Upper lobe of left lung (tissue), 6 donors: ENCODE results near the gene SORBS2. TPM values are rescaled to one million over a fixed set of nuclear protein-coding genes. Genes with fewer than 3 reads are reported as not detected.

Experiments
- ATAC-seq, 2 donors: fragments of 200-7000 bp; cut with Tn5 transposase; one replicate each; pipeline ENCODE4 v1.9.1; 2022; ENCODE audit warnings: mild to moderate bottlenecking in 2 of 2, moderate library complexity in 2 of 2; ENCODE audit not compliant: low FRiP score in 2 of 2
- DNase-seq, 2 donors: peaks; one replicate each; pipeline ENCODE4 v3.0.0-alpha.2; 2019 to 2020
- H3K27ac ChIP-seq, 4 donors: fragments of 200-600 bp; sonication (generic); one replicate each; pipeline ENCODE4 v1.5.1; 2016 to 2019
- H3K27me3 ChIP-seq, 4 donors: fragments of 200-600 bp; sonication (generic); one replicate each; pipeline ENCODE4 v1.5.1; 2017 to 2019
- H3K36me3 ChIP-seq, 4 donors: fragments of 200-600 bp; sonication (generic); one replicate each; pipeline ENCODE4 v1.5.1; 2016 to 2019
- H3K4me1 ChIP-seq, 4 donors: fragments of 200-600 bp; sonication (generic); one replicate each; pipeline ENCODE4 v1.5.1; 2018 to 2019
- H3K4me3 ChIP-seq, 4 donors: fragments of 200-600 bp; sonication (generic); one replicate each; pipeline ENCODE4 v1.5.1; 2017 to 2019; ENCODE audit warnings: mild to moderate bottlenecking in 2 of 4, moderate library complexity in 1 of 4
- H3K9me3 ChIP-seq, 4 donors: fragments of 200-600 bp; sonication (generic); one replicate each; pipeline ENCODE4 v1.5.1; 2018 to 2019
- EP300 ChIP-seq, 4 donors: sonication (generic); formaldehyde crosslinking; IDR thresholded peaks; one replicate each; pipeline ENCODE4 v1.5.1; 2017; ENCODE audit warnings: antibody characterized with exemption in 4 of 4, control low read depth in 2 of 4
- POLR2A ChIP-seq, 4 donors: fragments of 450-650 bp; IDR thresholded peaks; one replicate each; pipeline ENCODE4 v1.5.1; 2016 to 2017; ENCODE audit warnings: antibody characterized with exemption in 4 of 4, mild to moderate bottlenecking in 2 of 4
- POLR2AphosphoS5 ChIP-seq, 2 donors: sonication (generic); formaldehyde crosslinking; IDR thresholded peaks; one replicate each; pipeline ENCODE4 v1.5.1; 2017; ENCODE audit warnings: antibody characterized with exemption in 2 of 2
- WGBS, 2 donors: methylation state at CpG; one replicate each; pipeline ENCODE4 v1.1.5; 2017 to 2018; 5-methylcytosine and 5-hydroxymethylcytosine counted together
- total RNA-seq, 6 donors: library from RNA; depleted of rRNA in 4 of 6; stranded (reverse); fragments of >200 nt in 4 of 6; gene quantifications; one replicate each; pipeline versions ENCODE4 v1.1.0 to v1.2.1, GENCODE V29; 2016 to 2021
- TF ChIP-seq, protein P1 (sequence below), 6 experiments: fragments of 450-650 bp in 4 of 6; fragments of 200-600 bp in 2 of 6; sonication (generic) in 2 of 6; IDR thresholded peaks; one replicate each; pipeline ENCODE4 v1.5.1; 2016 to 2019; ENCODE audit warnings: antibody characterized with exemption in 6 of 6
- donor health status: DM: no; HTN: no; CAD: no; lungs with moderate emphysema.
- donor health status: DM: no; HTN: yes; CAD: no; lungs with severe emphysema.

The SORBS2 gene
- total RNA-seq, 6 donors from 2014 or later = 35.4 to 83.2 (median 58.1) TPM

DNA sequence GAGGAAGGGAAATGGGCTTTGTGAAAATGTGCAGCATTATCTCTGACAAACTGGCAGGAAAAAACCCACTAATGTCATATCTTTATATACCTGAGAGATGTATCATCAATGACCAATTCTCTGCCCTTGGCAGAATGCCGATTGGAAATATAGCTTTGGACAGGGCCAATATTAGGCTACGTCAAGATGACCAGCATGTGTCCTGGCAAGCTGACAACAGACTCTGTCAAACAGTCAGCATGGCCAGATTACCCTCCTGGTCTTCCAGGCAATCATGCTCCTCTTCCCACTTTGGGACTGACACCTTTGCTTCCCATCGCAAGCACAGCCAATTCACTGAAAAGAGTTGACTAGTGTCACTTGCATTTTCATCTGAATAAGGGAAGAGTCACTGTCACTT, 57.0 kb downstream of the SORBS2 start:
- Histone ChIP-seq H3K27ac (no peak overlapping the region), H3K27me3 (no peaks in the 10 kb centered on the region), H3K4me1 (peaks cover 0 to 6% (median 1%) of the 10 kb centered on the region in 4 donors), H3K9me3 (no peaks in the 10 kb centered on the region), H3K36me3 (no peaks in the 10 kb centered on the region), H3K4me3 (no peak overlapping the region)
- no peak for TF ChIP-seq EP300 (IDR thresholded peaks at IDR 0.05)
- TF ChIP-seq POLR2AphosphoS5 (IDR thresholded peaks at IDR 0.05) = no peak
- 65 to 92% methylated on average over 3 of the region's 3 CpGs for WGBS, 2 donors
- ATAC-seq = no peak
- no peak for DNase-seq

DNA sequence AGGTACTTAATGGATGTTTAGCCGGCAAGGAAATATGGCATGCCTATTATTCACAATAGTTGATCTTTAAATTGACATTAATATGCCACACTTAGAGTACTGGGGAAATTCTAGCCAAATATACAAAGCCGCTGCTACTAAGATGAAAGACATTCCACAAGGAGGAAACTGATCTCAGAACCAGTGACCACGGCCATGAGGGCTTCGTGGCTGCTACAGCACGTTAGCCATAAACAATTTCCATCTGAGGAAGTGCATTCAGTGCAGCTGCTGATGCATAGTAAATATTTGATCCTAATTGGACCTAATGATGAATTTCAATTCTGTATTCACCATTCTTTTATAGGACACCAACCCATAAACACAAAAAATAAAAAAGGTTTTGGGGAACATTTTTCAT, 59.1 kb downstream of the SORBS2 start:
- no peak overlapping the region for H3K27ac ChIP-seq
- no peaks in the 10 kb centered on the region for H3K36me3 ChIP-seq
- no peak for DNase-seq
- H3K27me3 ChIP-seq = no peaks in the 10 kb centered on the region
- H3K4me3 ChIP-seq = no peak overlapping the region
- 55 to 66% methylated on average over 5 of the region's 5 CpGs for WGBS, 2 donors
- no peak for TF ChIP-seq POLR2AphosphoS5 (IDR thresholded peaks at IDR 0.05)
- TF ChIP-seq, protein P1, sequence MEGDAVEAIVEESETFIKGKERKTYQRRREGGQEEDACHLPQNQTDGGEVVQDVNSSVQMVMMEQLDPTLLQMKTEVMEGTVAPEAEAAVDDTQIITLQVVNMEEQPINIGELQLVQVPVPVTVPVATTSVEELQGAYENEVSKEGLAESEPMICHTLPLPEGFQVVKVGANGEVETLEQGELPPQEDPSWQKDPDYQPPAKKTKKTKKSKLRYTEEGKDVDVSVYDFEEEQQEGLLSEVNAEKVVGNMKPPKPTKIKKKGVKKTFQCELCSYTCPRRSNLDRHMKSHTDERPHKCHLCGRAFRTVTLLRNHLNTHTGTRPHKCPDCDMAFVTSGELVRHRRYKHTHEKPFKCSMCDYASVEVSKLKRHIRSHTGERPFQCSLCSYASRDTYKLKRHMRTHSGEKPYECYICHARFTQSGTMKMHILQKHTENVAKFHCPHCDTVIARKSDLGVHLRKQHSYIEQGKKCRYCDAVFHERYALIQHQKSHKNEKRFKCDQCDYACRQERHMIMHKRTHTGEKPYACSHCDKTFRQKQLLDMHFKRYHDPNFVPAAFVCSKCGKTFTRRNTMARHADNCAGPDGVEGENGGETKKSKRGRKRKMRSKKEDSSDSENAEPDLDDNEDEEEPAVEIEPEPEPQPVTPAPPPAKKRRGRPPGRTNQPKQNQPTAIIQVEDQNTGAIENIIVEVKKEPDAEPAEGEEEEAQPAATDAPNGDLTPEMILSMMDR (IDR thresholded peaks at IDR 0.05) = no peak
- no peak for TF ChIP-seq POLR2A (IDR thresholded peaks at IDR 0.05)
- TF ChIP-seq EP300 (IDR thresholded peaks at IDR 0.05) = no peak
- ATAC-seq = no peak
- H3K4me1 ChIP-seq = peaks cover 0 to 6% (median 1%) of the 10 kb centered on the region in 4 donors
- H3K9me3 ChIP-seq = no peaks in the 10 kb centered on the region

DNA sequence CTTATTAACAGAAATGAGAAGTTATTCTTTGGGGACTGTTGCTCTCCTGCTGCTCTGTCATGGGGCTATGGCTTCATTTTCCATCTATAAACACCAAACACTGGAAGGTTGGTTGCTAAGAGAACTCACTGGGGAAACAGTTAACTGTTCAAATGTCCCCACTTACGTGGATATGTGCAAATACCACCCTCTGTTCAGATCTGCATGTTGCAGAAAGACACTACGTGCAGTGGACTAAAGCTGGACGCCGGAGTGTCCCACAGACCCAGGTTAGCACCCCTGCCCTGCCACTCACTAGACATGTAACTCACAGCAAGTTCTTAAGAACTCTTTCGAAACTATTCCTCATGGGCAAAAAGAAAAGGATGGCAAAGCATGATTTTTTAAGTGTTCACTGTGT, 62.1 kb downstream of the SORBS2 start:
- ATAC-seq = no peak

DNA sequence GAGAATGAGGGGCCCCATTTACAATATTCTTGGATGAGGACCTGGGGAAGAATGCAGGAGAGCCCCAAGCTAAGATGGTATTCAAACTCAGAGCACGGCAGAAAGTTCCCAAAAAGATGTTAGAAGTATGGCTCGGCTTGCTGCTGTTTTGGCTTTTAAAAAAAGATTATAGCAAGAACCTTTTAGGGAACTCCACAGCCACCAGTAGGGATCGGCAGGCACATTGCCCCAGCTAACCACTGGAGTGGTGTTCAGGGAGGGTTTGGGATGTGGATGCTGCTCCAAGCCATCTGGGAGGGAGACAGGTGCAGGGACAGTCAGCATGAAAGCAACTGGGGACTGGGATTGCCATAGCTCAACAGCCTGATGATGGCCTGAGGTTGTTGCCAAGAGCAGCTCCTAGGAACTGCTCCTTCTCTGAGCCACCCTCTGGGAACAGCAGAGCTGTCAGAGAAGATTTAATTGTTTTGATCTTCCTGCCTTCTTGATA, 63.0 kb downstream of the SORBS2 start:
- Histone ChIP-seq H3K27me3 (no peaks in the 10 kb centered on the region), H3K9me3 (no peaks in the 10 kb centered on the region), H3K36me3 (no peaks in the 10 kb centered on the region), H3K27ac (no peak overlapping the region), H3K4me1 (no peaks in the 10 kb centered on the region), H3K4me3 (no peak overlapping the region)
- TF ChIP-seq POLR2A (IDR thresholded peaks at IDR 0.05) (no peak), EP300 (IDR thresholded peaks at IDR 0.05) (no peak), POLR2AphosphoS5 (IDR thresholded peaks at IDR 0.05) (no peak)
- TF ChIP-seq, protein P1 (IDR thresholded peaks at IDR 0.05) = no peak
- WGBS, 2 donors = 89 to 93% methylated on average over 3 of the region's 3 CpGs
- DNase-seq = no peak
- no peak for ATAC-seq

More for the DNA sequence above, 62.1 kb downstream of the SORBS2 start:
- no peaks in the 10 kb centered on the region for H3K9me3 ChIP-seq
- no peak for DNase-seq
- H3K27ac ChIP-seq = no peak overlapping the region
- no peaks in the 10 kb centered on the region for H3K4me1 ChIP-seq
- TF ChIP-seq, protein P1 (IDR thresholded peaks at IDR 0.05) = no peak
- no peak for TF ChIP-seq POLR2A (IDR thresholded peaks at IDR 0.05)
- WGBS, 2 donors = 88 to 92% methylated on average over 4 to 5 of the region's 5 CpGs
- H3K36me3 ChIP-seq = no peaks in the 10 kb centered on the region
- no peak overlapping the region for H3K4me3 ChIP-seq
- H3K27me3 ChIP-seq = no peaks in the 10 kb centered on the region

DNA sequence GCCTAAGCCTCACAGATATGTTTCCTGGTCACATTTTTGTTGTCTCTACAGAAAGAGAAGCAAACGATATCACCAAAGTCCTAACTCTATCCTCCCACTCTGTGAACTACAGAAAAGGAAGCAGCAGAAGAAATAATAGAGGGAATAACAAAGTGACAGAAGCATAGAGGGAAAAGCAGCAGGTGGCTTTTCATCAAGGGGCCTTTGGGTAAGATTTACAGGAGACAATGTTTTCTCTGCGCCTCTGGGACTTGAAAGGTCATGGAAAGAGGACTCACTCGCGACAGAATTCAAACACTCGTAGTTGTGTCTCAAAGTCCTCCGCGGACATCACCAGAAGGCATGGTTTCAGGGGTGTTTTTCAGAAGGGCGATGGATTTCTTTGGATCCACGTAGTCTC, 66.1 kb downstream of the SORBS2 start:
- ATAC-seq = no peak
- Histone ChIP-seq H3K27ac (no peak overlapping the region), H3K36me3 (no peaks in the 10 kb centered on the region), H3K4me1 (peaks cover 0 to 5% (median 0%) of the 10 kb centered on the region in 4 donors), H3K4me3 (no peak overlapping the region), H3K9me3 (no peaks in the 10 kb centered on the region), H3K27me3 (no peaks in the 10 kb centered on the region)
- no peak for DNase-seq
- 92 to 93% methylated on average over 9 of the region's 9 CpGs for WGBS, 2 donors
- TF ChIP-seq POLR2A (IDR thresholded peaks at IDR 0.05) (no peak), POLR2AphosphoS5 (IDR thresholded peaks at IDR 0.05) (no peak), EP300 (IDR thresholded peaks at IDR 0.05) (no peak)

DNA sequence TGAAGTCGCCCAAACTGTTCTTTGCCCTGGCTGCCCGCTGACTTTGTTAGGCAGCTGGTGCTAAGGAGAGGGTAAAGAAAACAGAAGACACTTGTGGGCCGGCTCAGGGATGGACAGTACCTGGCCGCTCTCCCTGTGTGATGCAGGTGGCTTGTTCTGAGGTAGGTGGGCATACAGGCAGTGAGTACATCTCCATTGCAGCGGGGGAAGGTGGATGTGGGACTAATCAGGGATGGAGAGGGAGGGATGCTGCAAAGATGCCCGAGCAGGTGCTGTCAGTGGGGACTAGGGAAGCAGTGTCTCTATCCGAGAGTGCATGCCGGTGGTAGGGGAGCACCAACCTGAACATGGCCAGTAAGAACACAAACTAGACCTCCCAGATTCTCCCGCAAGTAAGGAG, 67.0 kb downstream of the SORBS2 start:
- WGBS, 2 donors = 89 to 96% methylated on average over 9 of the region's 9 CpGs
- no peak overlapping the region for H3K27ac ChIP-seq
- no peak for ATAC-seq

More for the DNA sequence above, 67.0 kb downstream of the SORBS2 start:
- no peak for DNase-seq
- H3K36me3 ChIP-seq = no peaks in the 10 kb centered on the region
- H3K9me3 ChIP-seq = no peaks in the 10 kb centered on the region
- H3K4me3 ChIP-seq = no peak overlapping the region
- TF ChIP-seq POLR2AphosphoS5 (IDR thresholded peaks at IDR 0.05) (no peak), POLR2A (IDR thresholded peaks at IDR 0.05) (no peak), EP300 (IDR thresholded peaks at IDR 0.05) (no peak)
- TF ChIP-seq, protein P1 (IDR thresholded peaks at IDR 0.05) = no peak
- peaks cover 0 to 5% (median 4%) of the 10 kb centered on the region in 4 donors for H3K4me1 ChIP-seq
- H3K27me3 ChIP-seq = no peaks in the 10 kb centered on the region
